Smooth muscle cell of the umbilical artery (primary cell): ENCODE measurements around the gene ANGPTL7. TPM values are rescaled to one million over a fixed set of nuclear protein-coding genes. Genes with fewer than 3 reads are reported as not detected.

Experiments
- total RNA-seq: library from RNA; depleted of rRNA; stranded (reverse); fragments of >200 nt; gene quantifications from 2 replicates; pipeline ENCODE4 v1.2.3, GENCODE V29; 2014

ANGPTL7 gene
- total RNA-seq, result 10.4 TPM in 1 of 2 replicates, not detected in the other

GRCh38 chr1:11188858-11189451 lies at the start of gene ANGPTL7:
Gene ANGPTL7 (plus strand): TSS chr1:11189355. CDS start chr1:11189580, 225 bp downstream.

Other genes starting within 250 kb of the ANGPTL7 start
- gene TARDBP, start 176.7 kb upstream of the ANGPTL7 start, total RNA-seq, result 90.0 and 130 TPM in 2 replicates
- not detected in 2 replicates for gene MASP2, start 142.1 kb upstream of the ANGPTL7 start, total RNA-seq
- gene SRM, start 129.3 kb upstream of the ANGPTL7 start, total RNA-seq, result 31.8 and 69.2 TPM in 2 replicates
- gene EXOSC10, start 89.5 kb upstream of the ANGPTL7 start, total RNA-seq, result 28.8 and 40.3 TPM in 2 replicates
- gene MTOR, start 73.2 kb downstream of the ANGPTL7 start, total RNA-seq, result 38.3 and 59.1 TPM in 2 replicates
- 3.0 and 7.3 TPM in 2 replicates for gene UBIAD1, start 83.8 kb downstream of the ANGPTL7 start, total RNA-seq